ENCODE results near the gene NRDE2.

NRDE2 gene

GRCh38 chr14:90331497-90332270 is at the start of gene NRDE2:
Gene NRDE2 (minus strand): TSS chr14:90331941. CDS start chr14:90331904, 37 bp downstream.
- peak; percentile 87 for FAIRE-seq

GRCh38 chr14:90381011-90381786 is 49.5 kb upstream of the NRDE2 start:
- FAIRE-seq: no peak

- no peak for FAIRE-seq
Observed at GRCh38 chr14:90379106-90379505, 47.4 kb upstream of the NRDE2 start.

GRCh38 chr14:90378249-90378648 is 46.5 kb upstream of the NRDE2 start:
- FAIRE-seq: no peak

- FAIRE-seq: no peak
Observed at GRCh38 chr14:90375934-90376333, 44.2 kb upstream of the NRDE2 start.

GRCh38 chr14:90374813-90375212 is 43.1 kb upstream of the NRDE2 start:
- no peak for FAIRE-seq

GRCh38 chr14:90373887-90374286 is 42.1 kb upstream of the NRDE2 start:
- FAIRE-seq: no peak

- no peak for FAIRE-seq
Observed at GRCh38 chr14:90368946-90369721, 37.4 kb upstream of the NRDE2 start.

- no peak for FAIRE-seq
Observed at GRCh38 chr14:90362558-90362896, 30.8 kb upstream of the NRDE2 start.

- FAIRE-seq: no peak
Observed at GRCh38 chr14:90361865-90362557, 30.3 kb upstream of the NRDE2 start.

GRCh38 chr14:90358359-90358758 is 26.6 kb upstream of the NRDE2 start:
- FAIRE-seq: no peak

- no peak for FAIRE-seq
Observed at GRCh38 chr14:90356925-90357324, 25.2 kb upstream of the NRDE2 start.

- FAIRE-seq: no peak
Observed at GRCh38 chr14:90355540-90356518, 24.1 kb upstream of the NRDE2 start.

- FAIRE-seq: no peak
Observed at GRCh38 chr14:90354551-90355298, 23.0 kb upstream of the NRDE2 start.

GRCh38 chr14:90349739-90350138 is 18.0 kb upstream of the NRDE2 start:
- no peak for FAIRE-seq

GRCh38 chr14:90348270-90348669 is 16.5 kb upstream of the NRDE2 start:
- FAIRE-seq: no peak

GRCh38 chr14:90345239-90345557 is 13.5 kb upstream of the NRDE2 start:
- FAIRE-seq: no peak

GRCh38 chr14:90344331-90345238 is 12.8 kb upstream of the NRDE2 start:
- FAIRE-seq: no peak

GRCh38 chr14:90342327-90342726 is 10.6 kb upstream of the NRDE2 start:
- FAIRE-seq: no peak

GRCh38 chr14:90341784-90342183 is 10.0 kb upstream of the NRDE2 start:
- no peak for FAIRE-seq

Data from A204.1 (cell line).